T-helper 2 cell treated with Interferon-gamma antibody and Interleukin-4, amounts not matched to agents 100 ng/mL and 5 ng/mL, for 36 hours (primary cell): ENCODE measurements around the gene TRIO. TPM values are rescaled to one million over a fixed set of nuclear protein-coding genes. Genes with fewer than 3 reads are reported as not detected.

Experiments
- intact Hi-C: fragments of 100-400 bp; cut with micrococcal nuclease; formaldehyde crosslinking; loops from one replicate; pipeline ENCODE4 v1.15.1; 2023
- total RNA-seq: library from RNA; stranded (reverse); gene quantifications from 2 replicates; pipeline ENCODE4 v1.2.3, GENCODE V29; 2022

Gene TRIO
- total RNA-seq, 1 donor from 2014 or later = 17.2 TPM

DNA sequence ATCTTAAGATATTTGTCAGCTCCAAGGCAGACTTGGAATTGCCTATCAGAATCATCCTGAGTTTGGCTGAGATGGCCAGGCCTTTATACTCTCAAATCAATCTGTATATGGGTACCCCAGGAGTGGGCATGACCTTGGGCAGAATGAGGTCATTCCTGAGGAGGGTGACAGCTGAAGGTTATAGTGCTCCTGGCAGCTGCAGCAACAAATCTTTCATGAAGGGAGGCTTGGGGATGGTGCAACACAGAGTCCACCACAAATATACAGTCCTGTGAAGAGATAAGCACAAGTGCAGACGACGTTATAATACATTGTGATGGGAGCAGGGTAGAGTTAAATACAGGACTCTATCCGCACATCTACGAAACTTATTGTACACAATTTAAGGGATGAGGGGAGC lies 21.1 kb upstream of the TRIO start:
- intact Hi-C loops = no loop called here

DNA sequence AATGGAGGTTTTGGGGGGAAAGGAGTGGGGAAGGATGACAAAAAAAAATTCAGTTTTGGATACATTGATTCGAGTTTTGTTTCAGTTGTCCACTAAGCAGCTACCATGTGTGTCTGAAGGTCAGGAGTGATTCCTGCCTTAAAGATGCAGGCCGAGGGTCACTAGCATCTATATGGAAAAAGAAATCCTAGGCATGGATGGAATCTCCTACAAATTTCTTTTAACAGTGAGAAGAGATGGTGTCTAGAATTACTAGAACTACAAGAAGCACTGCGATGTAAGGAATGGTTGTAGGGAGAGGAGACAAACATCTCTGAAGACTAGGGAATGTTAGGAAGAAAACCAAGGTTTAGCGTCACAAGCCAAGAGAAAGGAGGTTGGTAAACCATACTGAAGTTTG lies 19.6 kb upstream of the TRIO start:
- intact Hi-C loops = no loop called here

DNA sequence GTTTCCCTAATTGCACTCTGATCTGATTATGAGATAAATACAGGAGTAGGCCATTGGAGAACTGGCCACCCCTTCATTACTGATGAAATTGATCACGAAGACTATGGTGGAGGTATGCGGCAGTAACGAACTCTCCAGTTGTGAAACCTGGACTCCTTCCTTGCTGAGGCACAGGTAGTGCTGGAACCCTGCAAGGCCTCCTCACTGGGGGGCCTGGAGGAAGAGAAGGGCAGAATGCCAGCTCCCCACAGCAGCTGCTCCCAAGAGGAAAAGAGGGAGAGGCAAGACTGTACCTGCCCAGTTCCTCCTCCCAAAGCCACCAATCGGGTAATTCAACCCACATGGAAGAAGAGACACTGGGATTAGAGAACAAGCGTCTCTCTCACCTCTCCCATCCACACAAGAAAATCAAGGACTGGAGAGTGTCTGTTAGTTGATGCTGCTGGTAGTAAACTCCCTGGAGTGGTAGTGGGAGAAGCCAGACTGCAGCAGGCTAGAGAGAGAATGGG lies 19.1 kb upstream of the TRIO start:
- intact Hi-C loops = no loop called here

- intact Hi-C loops = no loop called here
Measured at GRCh38 chr5:14125262-14125661, 17.9 kb upstream of the TRIO start.

GRCh38 chr5:14127587-14127986 lies 15.6 kb upstream of the TRIO start:
- intact Hi-C loops = no loop called here

- intact Hi-C loops = no loop called here
Measured at GRCh38 chr5:14128079-14128478, 15.1 kb upstream of the TRIO start.

- intact Hi-C loops = no loop called here
Measured at GRCh38 chr5:14129123-14129522, 14.0 kb upstream of the TRIO start.

- intact Hi-C loops = no loop called here
Measured at GRCh38 chr5:14131855-14132503, 11.2 kb upstream of the TRIO start.

GRCh38 chr5:14133394-14133793 lies 9.7 kb upstream of the TRIO start:
- intact Hi-C loops = no loop called here

DNA sequence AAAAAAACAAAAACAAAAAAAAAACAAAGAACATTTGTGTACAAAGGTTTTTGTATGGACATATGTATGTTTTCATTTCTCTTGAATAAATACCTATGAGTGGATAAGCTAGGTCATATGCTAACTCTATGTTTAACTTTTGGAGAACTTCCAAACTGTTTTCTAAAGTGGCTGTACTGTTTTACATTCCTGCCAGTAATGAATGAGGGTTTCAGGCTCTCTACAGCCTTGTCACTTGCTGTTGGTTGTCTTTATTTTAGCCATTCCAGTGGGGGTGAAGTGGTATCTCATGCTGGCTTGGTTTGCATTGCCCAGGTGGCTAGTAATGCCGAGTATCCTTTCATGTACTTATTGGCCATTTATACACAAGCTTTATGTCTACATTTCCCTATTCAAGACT lies 9.1 kb upstream of the TRIO start:
- intact Hi-C loops = no loop called here

- intact Hi-C loops = no loop called here
Measured at GRCh38 chr5:14134771-14135170, 8.4 kb upstream of the TRIO start.

- intact Hi-C loops = no loop called here
Measured at GRCh38 chr5:14135621-14136020, 7.5 kb upstream of the TRIO start.

GRCh38 chr5:14136228-14136627 lies 6.9 kb upstream of the TRIO start:
- intact Hi-C loops = no loop called here

DNA sequence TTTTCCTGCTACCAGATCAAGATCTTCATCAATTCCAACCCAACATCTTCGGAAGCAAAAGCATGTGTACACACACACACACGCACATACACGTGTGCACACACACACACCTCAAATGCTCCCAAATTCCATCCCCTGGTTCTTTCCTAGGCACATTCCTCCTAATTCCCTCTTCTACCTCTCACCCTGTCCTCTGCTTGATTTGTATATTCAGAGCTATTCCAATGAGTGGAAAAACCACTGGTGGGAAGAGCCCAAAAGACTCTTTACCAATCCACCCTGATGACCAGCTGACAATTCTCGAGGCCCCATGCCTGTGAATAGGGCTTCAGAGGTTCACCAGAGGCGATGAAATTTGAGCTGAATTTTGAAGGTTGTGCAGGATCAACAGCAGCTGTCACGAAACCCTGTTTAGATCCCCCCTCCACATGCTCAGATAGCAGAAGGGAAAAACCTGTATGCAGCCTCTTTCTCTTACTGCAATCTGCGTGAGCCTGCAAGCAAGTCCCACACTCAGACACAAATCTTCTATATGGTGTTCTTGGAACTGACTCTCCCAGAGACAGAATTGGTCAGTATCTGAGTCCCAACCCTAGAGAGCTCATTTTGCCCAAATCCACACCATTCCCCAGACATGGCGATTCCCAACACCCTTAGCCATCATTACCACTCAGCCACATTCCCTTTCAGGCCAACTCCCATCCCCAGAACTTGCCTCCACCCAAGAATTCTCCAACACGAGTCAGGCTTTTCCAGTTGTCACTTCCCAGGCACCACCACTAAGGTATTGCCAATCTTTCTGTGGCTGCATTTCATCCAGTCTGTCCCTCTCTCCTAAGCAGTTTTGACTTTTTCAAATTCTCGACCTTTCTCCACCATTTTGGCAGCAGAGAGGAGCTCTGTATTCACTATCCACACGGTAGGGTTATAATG lies 4.3 kb upstream of the TRIO start:
- intact Hi-C loops = no loop called here

GRCh38 chr5:14141764-14142163 lies 1.4 kb upstream of the TRIO start:
- intact Hi-C loops = loop anchor here (5.0 to 10.0 kb wide), 2 partner anchors 121 to 223 kb away; no protein-coding TSS in a partner anchor

DNA sequence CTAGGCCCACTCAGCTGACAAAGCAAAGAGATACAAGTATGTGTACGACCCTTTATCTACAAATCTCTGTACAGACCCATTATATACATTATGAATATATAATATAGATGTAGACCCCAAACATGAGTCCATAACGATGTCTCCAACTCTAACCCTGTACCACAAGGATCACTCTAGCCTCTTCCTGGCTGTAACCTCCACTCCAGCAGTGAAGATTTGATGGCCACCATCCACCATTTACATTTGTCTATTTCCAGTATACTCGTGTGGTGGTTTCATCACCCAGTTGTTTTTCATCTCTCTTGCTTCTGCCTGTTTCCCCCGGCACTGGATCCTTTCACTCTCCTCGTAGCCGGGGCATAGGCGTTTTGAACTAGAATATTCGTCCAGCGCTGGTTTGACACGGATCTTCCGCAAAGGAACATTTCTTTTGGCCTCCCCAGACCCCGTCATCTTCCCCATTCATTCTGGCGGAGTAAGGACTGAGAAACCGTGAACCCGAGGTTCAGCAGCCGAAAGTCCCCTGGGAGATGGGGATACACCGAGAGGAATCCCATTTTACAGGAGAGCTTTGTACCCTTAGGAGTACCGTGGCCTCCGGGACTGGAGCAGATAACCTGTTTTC lies 828 bp upstream of the TRIO start:
- intact Hi-C loops = loop anchor here (5.0 to 10.0 kb wide), 2 partner anchors 120 to 222 kb away; no protein-coding TSS in a partner anchor

DNA sequence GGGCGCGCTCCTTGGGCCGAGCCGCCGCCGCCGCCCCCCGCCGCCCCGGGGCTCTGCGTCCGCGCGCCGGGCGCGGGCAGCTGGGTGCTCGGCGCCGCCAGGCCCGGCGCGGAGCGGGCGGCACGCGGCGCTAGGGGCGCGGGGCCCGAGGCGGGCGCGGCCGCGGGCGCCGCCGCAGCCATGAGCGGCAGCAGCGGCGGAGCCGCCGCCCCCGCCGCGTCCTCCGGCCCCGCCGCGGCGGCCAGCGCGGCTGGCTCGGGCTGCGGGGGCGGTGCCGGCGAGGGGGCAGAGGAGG lies 351 bp downstream of the TRIO start:
- intact Hi-C loops = loop anchor here (5.0 to 10.0 kb wide), 2 partner anchors 119 to 221 kb away; no protein-coding TSS in a partner anchor

GRCh38 chr5:14143841-14144585 lies 871 bp downstream of the TRIO start:
- intact Hi-C loops = loop anchor here (1.0 to 10.0 kb wide), 3 partner anchors 35 to 221 kb away; no protein-coding TSS in a partner anchor

- intact Hi-C loops = loop anchor here (1.0 to 10.0 kb wide), 3 partner anchors 36 to 220 kb away; no protein-coding TSS in a partner anchor
Measured at GRCh38 chr5:14144586-14145434, 1.7 kb downstream of the TRIO start.
